Measurements from ENCODE around the gene NAT8L.

NAT8L gene

DNA sequence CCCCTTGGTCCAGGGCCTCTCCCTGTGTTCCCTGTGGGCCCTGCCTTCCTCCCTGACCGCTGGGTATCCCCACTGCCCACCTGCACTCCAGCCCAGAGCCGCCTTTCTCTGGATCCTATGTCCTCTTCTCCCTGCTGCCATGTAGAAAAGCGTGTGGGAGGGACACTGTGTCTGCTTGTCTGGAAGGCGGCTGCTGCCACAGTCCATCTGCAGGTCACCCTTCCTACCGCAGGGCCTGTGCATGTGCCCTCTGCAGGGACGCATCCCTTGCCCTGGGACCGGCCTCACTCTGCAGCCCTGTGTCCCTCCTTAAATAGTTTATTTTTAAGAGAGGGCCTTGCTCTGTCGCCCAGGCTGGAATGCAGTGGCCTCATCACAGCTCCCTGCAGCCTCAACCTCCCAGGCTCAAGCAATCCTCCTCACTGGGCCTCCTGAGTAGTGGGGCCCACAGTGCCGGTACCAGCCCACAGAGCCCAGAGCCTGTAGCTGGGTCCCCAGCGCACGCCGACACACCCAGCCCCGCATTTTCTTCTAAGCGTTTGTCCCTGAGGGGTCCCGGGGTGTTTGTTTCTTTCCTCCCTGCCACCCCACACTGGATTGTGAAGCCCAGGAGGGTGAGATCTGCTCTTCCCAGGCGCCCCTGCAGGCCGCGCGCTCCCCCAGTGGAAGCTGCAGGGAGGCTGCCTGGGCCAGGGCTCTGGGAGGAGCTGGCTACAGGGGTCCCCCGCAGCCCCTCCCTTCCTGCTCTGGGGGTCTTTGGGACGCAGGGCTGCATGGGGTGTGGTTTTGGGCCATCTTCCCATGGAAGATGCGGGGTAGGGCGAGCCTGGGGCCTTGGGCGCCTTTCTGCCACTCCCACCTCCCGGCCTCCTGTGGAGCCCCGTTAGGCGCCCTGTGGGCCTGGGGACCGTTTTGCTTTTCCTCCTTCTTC, 12.8 kb upstream of the NAT8L start:
- DNase-seq, result no peak

DNA sequence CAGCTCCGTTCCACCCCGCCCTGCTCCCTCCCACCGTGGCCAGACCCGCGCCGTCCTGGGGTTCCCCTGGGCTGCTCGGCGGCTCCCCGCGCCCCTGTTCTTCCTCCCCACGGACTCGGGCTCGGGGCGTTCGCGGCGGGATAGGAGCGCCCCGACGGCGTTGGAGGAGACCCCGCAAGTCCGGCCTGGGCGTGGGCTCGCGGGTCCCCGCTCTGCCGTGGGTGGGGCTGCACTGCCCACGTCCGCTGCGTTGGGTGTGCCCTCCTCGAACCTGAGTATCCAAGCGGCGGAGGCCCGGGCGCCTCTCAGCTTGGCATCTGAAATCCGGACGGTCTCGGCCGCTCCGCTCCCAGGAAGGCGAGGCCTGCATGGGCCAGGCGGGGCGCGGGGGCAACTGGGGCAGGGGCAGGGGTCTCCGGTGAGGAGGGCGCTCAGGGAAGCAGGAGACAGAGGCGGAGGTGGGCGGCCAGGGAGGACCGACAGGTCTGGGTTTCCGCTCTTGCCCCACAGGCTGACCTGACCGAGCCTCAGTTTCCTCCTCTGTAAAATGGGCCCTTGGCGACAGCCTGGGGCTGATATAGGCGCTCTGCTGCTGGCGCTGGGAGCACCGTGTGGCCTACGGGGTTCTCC, 12.0 kb upstream of the NAT8L start:
- no peak for DNase-seq

- DNase-seq, result no peak
Observed at GRCh38 chr4:2047781-2048581, 11.1 kb upstream of the NAT8L start.

- no peak for DNase-seq
Observed at GRCh38 chr4:2048831-2049230, 10.3 kb upstream of the NAT8L start.

GRCh38 chr4:2049381-2049780, 9.7 kb upstream of the NAT8L start:
- no peak for DNase-seq

DNA sequence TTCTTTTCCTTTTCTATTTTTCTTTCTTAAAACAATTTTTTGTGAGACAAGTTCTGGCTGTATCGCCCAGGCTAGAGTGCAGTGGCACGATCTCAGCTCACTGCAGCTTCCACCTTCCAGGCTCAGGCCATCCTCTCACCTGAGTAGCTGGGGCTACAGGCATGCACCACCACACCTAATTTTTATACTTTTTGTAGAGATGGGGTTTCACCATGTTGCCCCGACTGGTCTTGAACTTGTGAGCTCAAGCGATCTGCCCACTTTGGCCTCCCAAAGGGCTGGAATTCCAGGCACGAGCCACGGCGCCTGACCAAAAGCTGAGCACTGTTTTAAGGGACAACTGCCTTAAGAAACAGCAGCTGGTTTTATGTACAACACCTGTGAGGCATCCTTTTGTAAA, 9.3 kb upstream of the NAT8L start:
- DNase-seq, result no peak

DNA sequence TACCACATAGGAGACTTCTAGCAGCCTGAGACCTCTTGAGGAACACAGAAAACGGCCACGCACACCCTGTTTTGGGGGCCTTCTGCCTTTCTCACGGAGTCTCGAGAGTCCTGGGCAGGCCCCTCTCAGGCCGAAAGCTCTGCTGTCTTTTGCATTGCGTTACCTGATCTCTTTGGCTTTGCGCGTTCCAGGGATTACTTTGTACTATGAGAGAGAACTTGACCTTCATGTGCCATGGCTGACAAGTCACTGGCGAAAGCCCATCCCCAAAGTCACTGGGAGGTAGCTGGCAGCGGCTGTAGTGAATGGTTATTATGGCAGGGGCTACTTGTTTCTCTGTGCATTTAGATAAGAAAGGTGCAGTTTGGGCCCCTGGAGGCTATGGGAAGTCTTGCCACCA, 8.0 kb upstream of the NAT8L start:
- no peak for DNase-seq

- DNase-seq, result no peak
Observed at GRCh38 chr4:2054217-2054616, 4.9 kb upstream of the NAT8L start.

GRCh38 chr4:2057382-2058065, 1.6 kb upstream of the NAT8L start:
- no peak for DNase-seq

DNA sequence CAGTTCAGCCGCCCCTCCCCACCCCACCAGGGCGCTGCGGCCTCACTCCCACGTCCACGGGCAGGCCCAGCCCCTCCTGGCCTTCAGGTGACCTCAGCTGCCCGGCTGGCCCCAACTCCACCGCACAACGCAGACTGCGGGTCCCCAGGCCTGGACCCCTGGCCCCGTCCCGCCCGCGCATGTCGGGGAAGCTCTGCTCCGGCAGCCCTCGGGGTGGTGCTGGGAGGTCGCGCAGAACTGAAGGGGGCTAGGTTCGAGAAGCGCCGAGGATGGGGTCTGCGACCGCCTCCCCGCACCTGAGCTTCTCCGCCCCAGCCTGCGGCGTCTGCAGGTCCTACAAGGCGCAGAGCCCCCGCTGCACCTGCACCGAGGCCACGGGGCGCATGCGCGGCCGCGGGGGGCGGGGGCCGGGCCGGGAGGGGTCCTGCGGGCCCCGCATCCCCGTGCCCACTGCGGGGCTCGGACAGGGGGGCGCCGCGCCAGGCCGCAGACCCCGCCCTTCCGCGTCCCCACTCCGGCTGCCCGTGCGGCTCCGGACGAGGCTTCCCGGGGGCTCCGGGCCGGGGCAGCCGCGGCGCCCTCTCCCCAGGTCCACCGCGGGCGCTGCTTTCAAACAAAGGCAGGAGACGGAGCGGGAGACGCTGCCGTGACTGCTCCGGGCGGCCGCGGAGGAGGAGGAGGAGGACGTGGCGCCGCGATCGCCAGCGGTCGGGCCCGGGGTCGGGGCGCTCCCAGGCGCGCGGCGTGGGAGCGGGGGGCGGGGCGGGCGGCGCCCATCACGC, 672 bp upstream of the NAT8L start:
- DNase-seq, result peak in 1 of 2 experiments; percentile 85

- DNase-seq, result peak in 1 of 2 experiments; percentile 67
Observed at GRCh38 chr4:2059726-2060602, 837 bp downstream of the NAT8L start.

GRCh38 chr4:2060611-2061185, 1.6 kb downstream of the NAT8L start:
- DNase-seq, result peak in 1 of 2 experiments; percentile 56

GRCh38 chr4:2061186-2062131, 2.3 kb downstream of the NAT8L start:
- no peak for DNase-seq

GRCh38 chr4:2062168-2062807, 3.2 kb downstream of the NAT8L start:
- DNase-seq, result no peak

DNA sequence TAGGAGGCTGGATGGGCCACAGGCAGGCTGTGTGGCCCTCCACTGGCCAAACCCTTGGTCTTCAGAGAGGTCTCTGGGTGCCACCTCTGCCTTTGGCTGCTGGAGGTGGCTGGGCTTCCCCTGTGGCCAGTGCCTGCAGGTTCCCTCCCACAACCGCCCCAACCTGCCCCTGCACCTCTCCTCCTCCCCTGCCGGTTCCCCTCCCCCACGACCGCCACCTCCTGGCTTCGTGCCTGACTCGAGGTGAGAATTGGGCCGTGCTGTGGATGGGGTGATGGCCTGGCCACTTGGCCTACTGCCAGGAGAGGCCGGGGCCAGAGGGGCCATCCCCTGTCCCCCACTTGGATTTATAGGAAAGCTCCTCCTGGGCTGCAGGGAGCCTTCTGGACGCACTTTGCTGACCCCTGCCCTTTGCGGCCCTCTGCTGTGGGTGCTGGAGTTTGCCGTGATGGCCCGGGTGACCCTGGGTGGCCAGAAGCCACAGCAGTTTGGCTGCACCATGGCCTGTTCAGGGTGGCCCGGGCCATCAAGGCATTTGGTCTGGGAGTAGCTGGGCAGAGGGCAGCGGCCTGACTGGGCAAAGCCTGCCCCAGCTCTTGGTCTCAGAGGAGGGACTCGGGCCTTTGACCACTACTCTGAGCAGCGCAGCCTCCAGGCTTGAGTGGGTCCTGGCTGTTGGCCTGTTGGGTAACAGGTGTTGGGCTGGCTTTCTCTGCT, 3.8 kb downstream of the NAT8L start:
- DNase-seq, result no peak

DNA sequence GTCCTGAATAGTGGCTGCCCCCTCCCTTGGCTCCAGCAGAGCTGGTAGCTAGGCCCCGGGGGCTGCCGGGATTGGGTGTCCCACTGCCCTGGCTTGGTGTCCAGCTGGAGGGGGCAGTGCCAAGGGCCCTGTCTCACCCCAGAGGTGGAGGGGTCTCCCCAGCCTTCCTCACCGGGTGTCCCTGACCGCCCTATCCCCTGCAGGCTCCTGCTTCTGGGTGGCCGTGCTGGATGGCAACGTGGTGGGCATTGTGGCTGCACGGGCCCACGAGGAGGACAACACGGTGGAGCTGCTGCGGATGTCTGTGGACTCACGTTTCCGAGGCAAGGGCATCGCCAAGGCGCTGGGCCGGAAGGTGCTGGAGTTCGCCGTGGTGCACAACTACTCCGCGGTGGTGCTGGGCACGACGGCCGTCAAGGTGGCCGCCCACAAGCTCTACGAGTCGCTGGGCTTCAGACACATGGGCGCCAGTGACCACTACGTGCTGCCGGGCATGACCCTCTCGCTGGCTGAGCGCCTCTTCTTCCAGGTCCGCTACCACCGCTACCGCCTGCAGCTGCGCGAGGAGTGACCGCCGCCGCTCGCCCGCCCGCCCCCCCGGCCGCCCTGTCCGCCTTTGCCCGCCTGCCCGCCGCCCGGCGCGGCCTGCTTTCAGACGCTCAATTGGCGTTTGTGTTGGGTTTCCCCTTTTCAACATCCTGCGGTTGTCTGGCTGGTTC, 4.6 kb downstream of the NAT8L start:
- no peak for DNase-seq

- DNase-seq, result peak in 1 of 2 experiments; percentile 38
Observed at GRCh38 chr4:2064276-2064991, 5.3 kb downstream of the NAT8L start.
